ENCODE data around the gene LYL1. TPM values are rescaled to one million over a fixed set of nuclear protein-coding genes. Genes with fewer than 3 reads are reported as not detected.

Gene LYL1
- total and polyA plus RNA-seq, 2 donors from 2014 or later, result 8.5 to 13.8 TPM

DNA sequence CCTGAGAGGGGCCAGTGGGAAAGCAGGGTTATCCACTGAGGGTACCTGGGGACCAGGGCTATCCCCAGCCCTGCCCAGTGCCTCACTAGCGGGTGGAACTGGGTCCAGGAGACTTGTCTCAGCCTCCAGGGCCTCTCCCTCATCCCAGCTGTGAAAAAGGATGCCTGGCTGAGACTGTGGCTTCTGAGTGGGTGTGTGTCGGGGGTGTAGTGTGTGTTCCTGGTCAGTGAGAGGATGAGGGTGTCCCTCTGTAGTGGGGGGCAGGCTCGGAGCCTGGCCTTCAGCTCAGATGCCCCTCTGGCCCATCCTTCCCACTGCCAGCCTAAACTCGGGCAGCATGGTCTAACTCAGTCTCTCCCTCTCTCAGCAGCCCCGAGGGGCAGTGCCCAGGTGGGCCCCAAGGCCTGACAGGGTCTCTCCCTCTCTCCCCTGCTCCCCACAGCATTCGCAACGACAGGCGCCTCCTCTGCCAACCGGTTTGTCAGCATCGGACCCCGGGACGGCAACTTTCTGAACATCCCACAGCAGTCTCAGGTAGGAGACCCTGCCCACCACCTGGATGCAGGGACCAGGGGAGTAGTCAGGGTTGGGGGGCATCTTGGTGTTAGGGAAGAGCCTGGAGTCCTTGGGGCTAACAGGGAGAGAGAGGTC is 12.7 kb downstream of the LYL1 start:
- intact Hi-C loops (cut with DNase I), result no loop called here

DNA sequence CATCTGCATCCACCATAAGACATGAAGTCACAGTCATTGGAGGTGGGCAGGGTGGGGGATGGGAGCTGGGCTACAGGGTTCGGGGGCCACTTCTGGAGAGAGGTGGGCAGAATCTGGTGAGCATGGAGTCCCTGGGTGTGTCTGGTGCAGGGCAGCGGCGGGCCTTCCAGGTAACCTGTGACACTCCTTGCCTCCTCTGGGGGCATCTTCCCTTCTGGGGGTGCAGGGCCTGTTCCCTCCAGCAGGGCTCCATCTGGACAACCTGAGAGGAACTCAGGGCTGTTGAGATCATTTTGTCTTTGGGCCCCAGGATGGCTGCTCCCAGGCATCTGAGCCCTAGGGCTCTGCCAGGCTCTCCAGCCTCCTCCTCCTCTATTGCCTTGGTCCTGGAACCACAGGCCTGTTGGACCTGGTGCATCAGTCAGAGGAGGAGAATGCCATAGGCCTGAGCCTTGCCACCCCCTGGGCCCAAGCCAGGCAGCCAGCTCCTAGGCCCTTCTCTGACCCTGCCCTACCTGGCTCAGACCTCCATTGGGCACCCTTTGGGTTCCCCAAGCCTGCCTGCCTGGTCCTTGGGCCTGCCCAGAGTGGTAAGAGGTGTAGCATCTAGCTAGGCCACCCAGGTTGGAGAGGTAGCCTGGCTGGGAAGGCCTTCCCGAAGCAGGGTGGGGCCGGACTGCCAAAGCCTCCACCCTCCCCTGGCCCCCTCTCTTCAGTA is 13.4 kb downstream of the LYL1 start:
- TF ChIP-seq, protein P1, sequence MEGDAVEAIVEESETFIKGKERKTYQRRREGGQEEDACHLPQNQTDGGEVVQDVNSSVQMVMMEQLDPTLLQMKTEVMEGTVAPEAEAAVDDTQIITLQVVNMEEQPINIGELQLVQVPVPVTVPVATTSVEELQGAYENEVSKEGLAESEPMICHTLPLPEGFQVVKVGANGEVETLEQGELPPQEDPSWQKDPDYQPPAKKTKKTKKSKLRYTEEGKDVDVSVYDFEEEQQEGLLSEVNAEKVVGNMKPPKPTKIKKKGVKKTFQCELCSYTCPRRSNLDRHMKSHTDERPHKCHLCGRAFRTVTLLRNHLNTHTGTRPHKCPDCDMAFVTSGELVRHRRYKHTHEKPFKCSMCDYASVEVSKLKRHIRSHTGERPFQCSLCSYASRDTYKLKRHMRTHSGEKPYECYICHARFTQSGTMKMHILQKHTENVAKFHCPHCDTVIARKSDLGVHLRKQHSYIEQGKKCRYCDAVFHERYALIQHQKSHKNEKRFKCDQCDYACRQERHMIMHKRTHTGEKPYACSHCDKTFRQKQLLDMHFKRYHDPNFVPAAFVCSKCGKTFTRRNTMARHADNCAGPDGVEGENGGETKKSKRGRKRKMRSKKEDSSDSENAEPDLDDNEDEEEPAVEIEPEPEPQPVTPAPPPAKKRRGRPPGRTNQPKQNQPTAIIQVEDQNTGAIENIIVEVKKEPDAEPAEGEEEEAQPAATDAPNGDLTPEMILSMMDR (IDR thresholded peaks at IDR 0.05; ENCODE audit: borderline replicate concordance, extremely low read depth, insufficient read depth), result no peak
- H3K27ac ChIP-seq (ENCODE audit: low read depth in 2 of 2, low read length in 2 of 2), result no peak overlapping the region

More for the DNA sequence above, 12.7 kb downstream of the LYL1 start:
- no peak overlapping the region for H3K9ac ChIP-seq (ENCODE audit: low read length in 3 of 3)
- H3K27ac ChIP-seq (ENCODE audit: low read depth in 2 of 2, low read length in 2 of 2), result no peak overlapping the region
- FAIRE-seq, result no peak
- no peaks in the 10 kb centered on the region for H3K36me3 ChIP-seq (ENCODE audit: control insufficient read depth in 2 of 3, insufficient read depth in 3 of 3, low read length in 3 of 3)
- H3K4me3 ChIP-seq (ENCODE audit: low read length in 3 of 3), result no peak overlapping the region
- no peaks in the 10 kb centered on the region for H3K9me3 ChIP-seq (ENCODE audit: control insufficient read depth in 2 of 3, insufficient read depth in 1 of 3, low read length in 3 of 3)
- TF ChIP-seq, protein P1 (IDR thresholded peaks at IDR 0.05; ENCODE audit: borderline replicate concordance, extremely low read depth, insufficient read depth), result no peak
- no peaks in the 10 kb centered on the region for H3K27me3 ChIP-seq (ENCODE audit: control insufficient read depth, insufficient read depth, low read length)
- H3K4me1 ChIP-seq (ENCODE audit: control insufficient read depth in 2 of 3, insufficient read depth in 2 of 3, low read depth in 1 of 3, low read length in 3 of 3), result peaks cover 0 to 27% (median 18%) of the 10 kb centered on the region in 3 donors
- peak in 1 of 5 donors; percentile 35 for DNase-seq

DNA sequence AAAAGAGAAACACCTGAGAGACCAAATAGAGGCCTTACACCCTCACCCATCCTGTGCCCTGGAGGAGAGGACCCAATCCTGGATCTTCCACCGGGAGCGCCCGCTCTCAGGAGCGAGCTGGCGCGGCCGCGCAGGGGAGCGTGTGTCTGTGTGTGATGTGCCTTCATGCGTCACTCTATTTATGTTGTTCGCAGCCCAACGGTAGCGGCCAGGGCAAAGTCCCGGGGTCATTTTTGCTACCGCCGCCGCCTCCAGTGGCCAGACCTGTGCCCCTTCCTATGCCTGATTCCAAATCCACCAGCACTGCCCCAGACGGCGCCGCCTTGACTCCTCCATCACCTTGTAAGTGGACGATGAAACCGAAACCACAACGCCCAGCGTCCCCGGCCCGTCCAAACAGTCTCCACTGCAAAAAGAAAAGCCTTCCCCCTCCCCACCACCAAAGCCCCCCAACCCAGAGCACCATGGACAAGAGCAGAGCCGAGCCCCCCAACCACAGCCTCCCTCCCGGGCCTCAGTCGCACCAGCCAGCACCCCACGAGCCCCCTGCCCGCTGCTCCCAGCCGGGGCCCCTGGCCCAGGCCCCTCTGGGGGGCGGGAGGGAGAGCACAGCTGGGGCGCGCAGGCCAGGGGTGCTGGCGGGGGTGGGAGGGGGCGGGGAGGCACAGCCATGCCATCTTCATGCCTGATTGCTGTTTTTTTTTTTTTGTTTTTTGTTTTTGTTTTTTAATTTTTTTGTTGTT is 14.7 kb downstream of the LYL1 start:
- Histone ChIP-seq H3K27ac (ENCODE audit: low read depth in 2 of 2, low read length in 2 of 2) (no peak overlapping the region), H3K4me1 (ENCODE audit: control insufficient read depth in 2 of 3, insufficient read depth in 2 of 3, low read depth in 1 of 3, low read length in 3 of 3) (peaks cover 0 to 19% (median 10%) of the 10 kb centered on the region in 3 donors), H3K36me3 (ENCODE audit: control insufficient read depth in 2 of 3, insufficient read depth in 3 of 3, low read length in 3 of 3) (no peaks in the 10 kb centered on the region), H3K9ac (ENCODE audit: low read length in 3 of 3) (no peak overlapping the region), H3K4me3 (ENCODE audit: low read length in 3 of 3) (no peak overlapping the region), H3K9me3 (ENCODE audit: control insufficient read depth in 2 of 3, insufficient read depth in 1 of 3, low read length in 3 of 3) (no peaks in the 10 kb centered on the region), H3K27me3 (ENCODE audit: control insufficient read depth, insufficient read depth, low read length) (no peaks in the 10 kb centered on the region)
- DNase-seq (peak in 1 of 5 donors; percentile 31), FAIRE-seq (no peak)
- intact Hi-C loops (cut with DNase I), result no loop called here
- TF ChIP-seq, protein P1 (IDR thresholded peaks at IDR 0.05; ENCODE audit: borderline replicate concordance, extremely low read depth, insufficient read depth), result no peak

More for the DNA sequence above, 13.4 kb downstream of the LYL1 start:
- H3K27me3 ChIP-seq (ENCODE audit: control insufficient read depth, insufficient read depth, low read length), result no peaks in the 10 kb centered on the region
- no peaks in the 10 kb centered on the region for H3K36me3 ChIP-seq (ENCODE audit: control insufficient read depth in 2 of 3, insufficient read depth in 3 of 3, low read length in 3 of 3)
- no peak overlapping the region for H3K4me3 ChIP-seq (ENCODE audit: low read length in 3 of 3)
- FAIRE-seq, result no peak
- DNase-seq, result peak in 1 of 5 donors; percentile 42
- H3K4me1 ChIP-seq (ENCODE audit: control insufficient read depth in 2 of 3, insufficient read depth in 2 of 3, low read depth in 1 of 3, low read length in 3 of 3), result peaks cover 0 to 27% (median 18%) of the 10 kb centered on the region in 3 donors
- no peaks in the 10 kb centered on the region for H3K9me3 ChIP-seq (ENCODE audit: control insufficient read depth in 2 of 3, insufficient read depth in 1 of 3, low read length in 3 of 3)
- intact Hi-C loops (cut with DNase I), result no loop called here
- H3K9ac ChIP-seq (ENCODE audit: low read length in 3 of 3), result no peak overlapping the region

Data from kidney (tissue), 14 donors.